Endothelial cell (in vitro differentiated cells): ENCODE data around the gene VWF. TPM values are rescaled to one million over a fixed set of nuclear protein-coding genes. Genes with fewer than 3 reads are reported as not detected.

ENCODE experiments used
- DNase-seq: peaks from one replicate; pipeline ENCODE4 v3.0.0; 2021; ENCODE audit warnings: low spot score
- H3K27ac Mint-ChIP-seq: one replicate; pipeline ENCODE4 v1.8.0; 2021; ENCODE audit warnings: mixed read lengths, inconsistent platforms; ENCODE audit not compliant: unreplicated experiment
- H3K27me3 Mint-ChIP-seq: one replicate; pipeline ENCODE4 v1.8.0; 2021; ENCODE audit warnings: mild to moderate bottlenecking, moderate library complexity, mixed read lengths, inconsistent platforms; ENCODE audit not compliant: unreplicated experiment
- H3K36me3 Mint-ChIP-seq: one replicate; pipeline ENCODE4 v1.8.0; 2021; ENCODE audit warnings: mild to moderate bottlenecking, low read depth, mixed read lengths, inconsistent platforms; ENCODE audit not compliant: unreplicated experiment
- H3K4me1 Mint-ChIP-seq: one replicate; pipeline ENCODE4 v1.8.0; 2021; ENCODE audit warnings: mild to moderate bottlenecking, mixed read lengths, inconsistent platforms; ENCODE audit not compliant: unreplicated experiment
- H3K4me3 Mint-ChIP-seq: one replicate; pipeline ENCODE4 v1.8.0; 2021; ENCODE audit warnings: mild to moderate bottlenecking, mixed read lengths, inconsistent platforms; ENCODE audit not compliant: unreplicated experiment
- H3K9me3 Mint-ChIP-seq: one replicate; pipeline ENCODE4 v1.8.0; 2021; ENCODE audit warnings: mixed read lengths, inconsistent platforms; ENCODE audit not compliant: unreplicated experiment
- total RNA-seq: library from RNA; stranded (reverse); fragmentation: NEBNext Ultra II Directional; extraction: Animal tissue kit (Norgen Biotek cat#: 25700); gene quantifications from one replicate; pipeline ENCODE4 v1.2.1, GENCODE V29; 2021; ENCODE audit not compliant: unreplicated experiment
- TF ChIP-seq, protein P1 (sequence below): fragments of 200-600 bp; sonication (generic); IDR thresholded peaks from one replicate; pipeline ENCODE4 v1.5.0; 2021; ENCODE audit warnings: antibody characterized with exemption; ENCODE audit not compliant: unreplicated experiment

The VWF gene
- total RNA-seq, 1 donor from 2014 or later: 56.0 TPM

DNA sequence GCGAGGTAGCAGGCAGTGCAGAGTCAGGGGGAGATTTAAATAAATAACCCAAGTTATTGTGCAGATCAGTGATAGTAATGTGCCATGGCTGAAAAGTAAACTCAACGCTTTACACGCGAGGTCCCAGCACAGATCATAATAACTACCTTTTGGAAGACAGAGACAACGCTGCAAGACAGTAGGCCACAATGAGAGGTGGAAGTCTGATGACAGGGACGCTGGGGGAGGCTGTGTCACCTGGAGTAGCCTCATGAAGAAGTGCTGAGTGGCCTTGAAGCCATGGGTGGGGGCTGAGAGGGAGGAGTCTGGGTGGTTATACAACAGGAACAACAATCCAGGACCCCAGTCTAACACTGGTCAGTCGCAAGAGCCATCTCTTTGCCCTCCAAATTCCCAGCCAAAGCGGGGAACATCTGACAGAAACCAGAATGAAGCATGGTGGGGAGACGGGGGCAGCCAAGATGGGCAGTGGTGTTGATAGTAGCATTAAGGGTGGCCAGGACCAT is 207.6 kb downstream of the VWF start:
- TF ChIP-seq, protein P1, sequence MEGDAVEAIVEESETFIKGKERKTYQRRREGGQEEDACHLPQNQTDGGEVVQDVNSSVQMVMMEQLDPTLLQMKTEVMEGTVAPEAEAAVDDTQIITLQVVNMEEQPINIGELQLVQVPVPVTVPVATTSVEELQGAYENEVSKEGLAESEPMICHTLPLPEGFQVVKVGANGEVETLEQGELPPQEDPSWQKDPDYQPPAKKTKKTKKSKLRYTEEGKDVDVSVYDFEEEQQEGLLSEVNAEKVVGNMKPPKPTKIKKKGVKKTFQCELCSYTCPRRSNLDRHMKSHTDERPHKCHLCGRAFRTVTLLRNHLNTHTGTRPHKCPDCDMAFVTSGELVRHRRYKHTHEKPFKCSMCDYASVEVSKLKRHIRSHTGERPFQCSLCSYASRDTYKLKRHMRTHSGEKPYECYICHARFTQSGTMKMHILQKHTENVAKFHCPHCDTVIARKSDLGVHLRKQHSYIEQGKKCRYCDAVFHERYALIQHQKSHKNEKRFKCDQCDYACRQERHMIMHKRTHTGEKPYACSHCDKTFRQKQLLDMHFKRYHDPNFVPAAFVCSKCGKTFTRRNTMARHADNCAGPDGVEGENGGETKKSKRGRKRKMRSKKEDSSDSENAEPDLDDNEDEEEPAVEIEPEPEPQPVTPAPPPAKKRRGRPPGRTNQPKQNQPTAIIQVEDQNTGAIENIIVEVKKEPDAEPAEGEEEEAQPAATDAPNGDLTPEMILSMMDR: no peak
- no peaks in the 10 kb centered on the region for H3K4me1 Mint-ChIP-seq
- no peak overlapping the region for H3K27ac Mint-ChIP-seq
- no peaks in the 10 kb centered on the region for H3K9me3 Mint-ChIP-seq
- H3K27me3 Mint-ChIP-seq: peaks cover 7% of the 10 kb centered on the region
- peaks cover 4% of the 10 kb centered on the region for H3K36me3 Mint-ChIP-seq
- no peak overlapping the region for H3K4me3 Mint-ChIP-seq
- no peak for DNase-seq

DNA sequence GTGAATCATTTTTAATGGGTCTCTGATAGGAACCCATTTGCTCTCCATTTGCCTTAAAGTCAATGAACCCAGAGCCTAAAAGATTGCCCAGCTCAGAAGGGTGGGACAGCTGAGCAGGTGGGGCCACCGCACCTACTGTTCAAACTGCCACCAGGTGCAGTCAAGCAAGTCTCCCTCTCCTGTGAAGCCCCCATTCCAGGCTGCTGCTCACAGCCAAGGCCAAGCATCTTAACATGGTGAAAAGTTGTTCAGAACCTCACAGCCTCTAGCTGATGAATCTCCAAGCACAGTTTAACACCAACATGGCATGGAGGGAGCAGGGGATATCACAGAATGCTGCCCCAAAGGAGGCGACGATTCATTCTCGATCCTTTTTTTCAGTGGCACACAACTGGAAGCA is 209.0 kb downstream of the VWF start:
- Mint-ChIP-seq H3K4me3 (no peak overlapping the region), H3K36me3 (peaks cover 4% of the 10 kb centered on the region), H3K9me3 (no peaks in the 10 kb centered on the region), H3K4me1 (no peaks in the 10 kb centered on the region), H3K27ac (no peak overlapping the region), H3K27me3 (peaks cover 3% of the 10 kb centered on the region)
- TF ChIP-seq, protein P1: no peak
- DNase-seq: no peak

DNA sequence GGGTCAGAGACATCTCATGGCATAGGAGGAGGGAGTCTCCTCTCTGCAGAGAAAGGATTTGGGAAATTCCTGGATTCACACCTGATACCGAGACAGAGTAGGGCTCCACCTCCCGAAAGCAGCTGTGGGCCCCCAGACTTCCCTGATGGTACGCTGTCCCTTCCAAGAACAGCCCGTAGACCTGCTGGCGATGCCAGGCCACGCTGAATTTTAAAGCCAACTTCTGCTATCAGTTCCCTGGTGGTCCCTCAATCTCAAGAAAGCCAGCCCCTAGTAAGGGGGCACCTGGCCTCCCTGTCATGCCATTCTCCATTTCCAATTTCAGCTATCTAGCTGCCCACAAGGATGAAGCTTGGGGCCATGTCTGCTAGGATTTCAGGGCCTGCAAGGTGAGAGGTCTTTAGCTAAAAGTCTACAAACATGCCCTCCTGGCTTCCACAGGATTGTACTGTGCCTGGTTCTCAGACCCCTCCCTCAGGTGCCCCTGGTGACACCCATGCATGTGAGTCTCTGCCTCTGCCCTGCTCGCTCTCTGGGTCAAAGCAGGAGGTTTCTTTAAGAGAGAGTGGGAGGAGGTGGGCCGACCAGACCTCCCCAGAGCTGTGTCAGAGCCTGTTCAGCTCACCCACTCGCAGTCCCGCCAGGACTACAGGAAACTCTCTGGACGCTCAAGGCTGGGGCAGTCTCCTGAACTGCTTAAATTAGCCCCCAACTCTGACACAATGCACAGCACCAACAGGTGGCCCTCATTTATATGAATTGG is 209.9 kb downstream of the VWF start:
- Mint-ChIP-seq H3K27ac (no peak overlapping the region), H3K27me3 (peaks cover 3% of the 10 kb centered on the region), H3K9me3 (no peaks in the 10 kb centered on the region), H3K4me1 (no peaks in the 10 kb centered on the region), H3K4me3 (no peak overlapping the region), H3K36me3 (peaks cover 4% of the 10 kb centered on the region)
- DNase-seq: no peak
- TF ChIP-seq, protein P1: no peak

DNA sequence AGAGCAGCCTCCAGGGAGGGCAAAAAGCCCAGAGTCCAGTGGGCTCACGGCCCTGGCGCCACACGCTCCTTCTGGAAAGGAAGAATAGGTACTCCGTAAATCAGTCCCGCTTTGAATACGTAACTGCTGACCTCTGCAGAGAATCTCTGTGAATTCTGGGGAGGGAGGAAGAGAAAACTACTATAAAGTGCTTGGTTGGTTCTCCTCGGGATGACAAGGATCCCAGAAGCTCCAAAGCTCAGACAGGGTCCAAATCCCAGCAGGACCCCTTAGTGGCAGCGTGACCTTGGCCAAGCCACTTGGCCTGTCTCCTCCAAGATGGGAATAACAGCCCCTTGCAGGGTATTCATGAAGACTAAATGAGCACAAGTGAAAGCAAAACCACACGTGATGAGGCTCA is 211.1 kb downstream of the VWF start:
- Mint-ChIP-seq H3K9me3 (no peaks in the 10 kb centered on the region), H3K4me3 (no peak overlapping the region), H3K4me1 (no peaks in the 10 kb centered on the region), H3K36me3 (no peaks in the 10 kb centered on the region), H3K27ac (no peak overlapping the region), H3K27me3 (no peaks in the 10 kb centered on the region)
- no peak for DNase-seq
- TF ChIP-seq, protein P1: no peak
